Left ventricle myocardium inferior (tissue), 1 donor: ENCODE measurements around the gene PPP1R37. TPM values are rescaled to one million over a fixed set of nuclear protein-coding genes. Genes with fewer than 3 reads are reported as not detected.

Experiments used
- DNase-seq: peaks from one replicate; pipeline ENCODE4 v3.0.0-alpha.2; 2020
- H3K27ac ChIP-seq: fragments of 200-600 bp; replicated peaks from 2 replicates; pipeline ENCODE4 v1.8.0; 2021
- H3K27me3 ChIP-seq: fragments of 200-600 bp; 2 replicates; pipeline ENCODE4 v1.8.0; 2021; ENCODE audit warnings: low read depth
- H3K36me3 ChIP-seq: fragments of 200-600 bp; 2 replicates; pipeline ENCODE4 v1.8.0; 2021
- H3K4me1 ChIP-seq: fragments of 200-600 bp; 2 replicates; pipeline ENCODE4 v1.8.0; 2021
- H3K4me3 ChIP-seq: fragments of 200-600 bp; 2 replicates; pipeline ENCODE4 v1.8.0; 2021; ENCODE audit warnings: mild to moderate bottlenecking, moderate library complexity
- H3K9me3 ChIP-seq: fragments of 200-600 bp; replicated peaks from 2 replicates; pipeline ENCODE4 v1.8.0; 2021
- intact Hi-C: fragments of 100-400 bp; cut with micrococcal nuclease; formaldehyde crosslinking; loops from one replicate; pipeline ENCODE4 v1.11.0; 2022
- total RNA-seq: library from RNA; stranded (reverse); fragmentation: NEBNext Ultra II Directional; extraction: Animal tissue kit (Norgen Biotek cat#: 25700); gene quantifications from one replicate; pipeline ENCODE4 v1.2.1, GENCODE V29; 2021
- TF ChIP-seq, protein P1 (sequence below): fragments of 200-600 bp; IDR thresholded peaks from 2 replicates; pipeline ENCODE4 v1.8.0; 2021; ENCODE audit warnings: antibody characterized with exemption, mild to moderate bottlenecking, borderline replicate concordance
- donor health status: DM: no; HTN: yes; CAD: no; lungs with severe emphysema.

The PPP1R37 gene
- total RNA-seq, 1 donor from 2014 or later = 15.9 TPM

DNA sequence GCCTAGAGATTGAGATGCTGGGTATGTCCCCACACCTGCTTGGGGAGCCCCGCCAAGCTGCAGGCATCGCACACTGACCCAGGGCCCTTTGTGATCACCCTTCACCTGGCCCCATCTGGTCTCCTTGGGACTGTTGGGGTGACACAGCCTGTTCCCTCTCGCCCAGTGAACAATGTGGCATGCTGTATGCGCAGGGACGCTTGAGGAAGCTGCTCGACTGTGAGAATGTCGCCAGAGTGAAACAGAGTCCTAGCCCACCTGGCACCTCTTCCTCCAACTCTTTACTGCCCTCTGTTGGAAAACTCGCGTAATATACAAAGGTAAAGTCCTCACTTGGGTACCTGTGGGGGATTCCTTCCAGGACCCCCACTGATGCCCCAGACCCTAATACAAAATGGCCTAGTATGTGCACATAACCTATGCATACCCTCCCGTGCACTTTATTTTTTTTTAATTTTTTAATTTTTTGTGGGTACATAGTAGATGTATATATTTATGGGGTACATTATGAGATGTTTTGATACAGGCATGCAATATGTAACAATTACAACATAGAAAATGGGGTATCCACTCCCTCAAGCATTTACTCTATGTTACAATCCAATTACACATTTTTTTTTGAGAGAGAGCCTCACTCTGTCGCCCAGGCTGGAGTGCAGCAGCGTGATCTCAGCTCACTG lies 94.6 kb downstream of the PPP1R37 start:
- H3K4me1 ChIP-seq = no peaks in the 10 kb centered on the region
- no peaks in the 10 kb centered on the region for H3K27me3 ChIP-seq
- no peaks in the 10 kb centered on the region for H3K9me3 ChIP-seq
- no peak overlapping the region for H3K4me3 ChIP-seq
- no peak for DNase-seq
- TF ChIP-seq, protein P1, sequence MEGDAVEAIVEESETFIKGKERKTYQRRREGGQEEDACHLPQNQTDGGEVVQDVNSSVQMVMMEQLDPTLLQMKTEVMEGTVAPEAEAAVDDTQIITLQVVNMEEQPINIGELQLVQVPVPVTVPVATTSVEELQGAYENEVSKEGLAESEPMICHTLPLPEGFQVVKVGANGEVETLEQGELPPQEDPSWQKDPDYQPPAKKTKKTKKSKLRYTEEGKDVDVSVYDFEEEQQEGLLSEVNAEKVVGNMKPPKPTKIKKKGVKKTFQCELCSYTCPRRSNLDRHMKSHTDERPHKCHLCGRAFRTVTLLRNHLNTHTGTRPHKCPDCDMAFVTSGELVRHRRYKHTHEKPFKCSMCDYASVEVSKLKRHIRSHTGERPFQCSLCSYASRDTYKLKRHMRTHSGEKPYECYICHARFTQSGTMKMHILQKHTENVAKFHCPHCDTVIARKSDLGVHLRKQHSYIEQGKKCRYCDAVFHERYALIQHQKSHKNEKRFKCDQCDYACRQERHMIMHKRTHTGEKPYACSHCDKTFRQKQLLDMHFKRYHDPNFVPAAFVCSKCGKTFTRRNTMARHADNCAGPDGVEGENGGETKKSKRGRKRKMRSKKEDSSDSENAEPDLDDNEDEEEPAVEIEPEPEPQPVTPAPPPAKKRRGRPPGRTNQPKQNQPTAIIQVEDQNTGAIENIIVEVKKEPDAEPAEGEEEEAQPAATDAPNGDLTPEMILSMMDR = peak; percentile 65
- no peak overlapping the region for H3K27ac ChIP-seq
- H3K36me3 ChIP-seq = no peaks in the 10 kb centered on the region
- intact Hi-C loops = no loop called here

DNA sequence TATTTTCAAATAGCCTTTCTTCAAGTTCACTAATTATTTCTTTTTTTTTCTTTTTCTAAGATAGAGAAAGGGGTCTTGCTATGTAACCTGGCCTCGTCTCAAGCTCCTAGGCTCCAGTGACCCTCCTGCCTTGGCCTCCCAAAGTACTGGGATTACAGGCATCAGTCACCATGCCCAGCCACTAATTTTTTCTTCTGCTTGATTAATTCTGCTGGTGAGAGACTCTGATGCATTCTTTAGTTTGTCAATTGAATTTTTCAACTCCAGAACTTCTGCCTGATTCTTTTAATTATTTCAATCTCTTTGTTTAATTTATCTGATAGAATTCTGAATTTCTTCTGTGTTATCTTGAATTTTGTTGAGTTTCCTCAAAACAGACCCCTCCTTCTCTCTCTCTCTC lies 97.0 kb downstream of the PPP1R37 start:
- TF ChIP-seq, protein P1 = no peak
- Histone ChIP-seq H3K4me3 (no peak overlapping the region), H3K4me1 (no peaks in the 10 kb centered on the region), H3K9me3 (no peaks in the 10 kb centered on the region), H3K27ac (no peak overlapping the region), H3K36me3 (no peaks in the 10 kb centered on the region), H3K27me3 (no peaks in the 10 kb centered on the region)
- intact Hi-C loops = no loop called here
- no peak for DNase-seq

DNA sequence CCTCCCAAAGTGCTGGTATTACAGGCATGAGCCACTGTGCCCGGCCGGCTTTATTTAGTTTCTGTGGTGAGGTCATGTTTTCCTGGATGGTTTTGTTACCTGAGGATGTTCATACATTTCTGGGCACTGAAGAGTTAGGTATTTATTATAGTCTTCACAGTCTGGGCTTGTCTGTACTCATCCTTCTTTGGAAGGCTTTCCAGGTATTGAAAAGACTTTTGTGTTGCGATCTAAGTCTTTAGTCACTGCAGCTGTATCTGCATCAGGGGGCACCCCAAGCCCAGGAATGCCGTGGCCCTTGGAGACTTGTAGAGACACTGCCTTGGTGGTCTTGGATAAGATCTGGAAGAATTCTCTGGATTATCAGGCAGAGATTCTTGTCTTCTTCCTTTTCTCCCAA lies 98.4 kb downstream of the PPP1R37 start:
- Histone ChIP-seq H3K4me3 (no peak overlapping the region), H3K27ac (no peak overlapping the region), H3K36me3 (no peaks in the 10 kb centered on the region), H3K27me3 (no peaks in the 10 kb centered on the region), H3K9me3 (no peaks in the 10 kb centered on the region), H3K4me1 (no peaks in the 10 kb centered on the region)
- TF ChIP-seq, protein P1 = no peak
- intact Hi-C loops = no loop called here
- no peak for DNase-seq

DNA sequence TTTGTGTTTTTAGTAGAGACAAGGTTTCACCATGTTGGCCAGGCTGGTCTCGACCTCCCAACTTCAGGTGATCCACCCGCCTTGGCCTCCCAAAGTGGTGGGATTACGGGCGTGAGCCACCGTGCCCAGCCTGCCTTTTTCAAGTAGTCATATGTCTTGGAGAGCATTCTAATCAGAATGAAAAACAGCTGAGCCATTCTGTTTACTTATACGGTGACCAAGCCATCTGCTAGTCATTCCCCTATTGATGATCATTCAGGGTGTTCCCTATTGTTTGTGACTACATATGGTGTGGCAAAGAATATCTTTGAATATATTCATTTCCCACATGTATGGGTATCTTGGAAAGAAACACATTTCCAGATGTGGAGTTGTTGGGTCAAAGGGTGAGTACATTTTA lies 102.8 kb downstream of the PPP1R37 start:
- intact Hi-C loops = no loop called here

More for the DNA sequence above, 102.8 kb downstream of the PPP1R37 start:
- H3K36me3 ChIP-seq = no peaks in the 10 kb centered on the region
- H3K9me3 ChIP-seq = no peaks in the 10 kb centered on the region
- DNase-seq = no peak
- H3K27ac ChIP-seq = no peak overlapping the region
- no peaks in the 10 kb centered on the region for H3K27me3 ChIP-seq
- no peak overlapping the region for H3K4me3 ChIP-seq
- no peaks in the 10 kb centered on the region for H3K4me1 ChIP-seq
- TF ChIP-seq, protein P1 = no peak

Other genes with a start within 250 kb of the PPP1R37 start
- 40.7 TPM for gene NECTIN2, start 246.9 kb upstream of the PPP1R37 start, total RNA-seq
- 47.3 TPM for gene TOMM40, start 201.9 kb upstream of the PPP1R37 start, total RNA-seq
- gene APOE, start 187.4 kb upstream of the PPP1R37 start, total RNA-seq = 24.1 TPM
- gene APOC1, start 178.6 kb upstream of the PPP1R37 start, total RNA-seq = 0.85 TPM
- not detected for gene APOC4, start 150.9 kb upstream of the PPP1R37 start, total RNA-seq
- not detected for gene APOC2, start 147.1 kb upstream of the PPP1R37 start, total RNA-seq
- gene CLPTM1, start 137.8 kb upstream of the PPP1R37 start, total RNA-seq = 89.3 TPM
- 4.0 TPM for gene RELB, start 91.7 kb upstream of the PPP1R37 start, total RNA-seq
- 31.3 TPM for gene CLASRP, start 54.1 kb upstream of the PPP1R37 start, total RNA-seq
- not detected for gene ZNF296, start 16.7 kb upstream of the PPP1R37 start, total RNA-seq
- 15.9 TPM for gene GEMIN7, start 13.9 kb upstream of the PPP1R37 start, total RNA-seq
- 0.05 TPM for gene NKPD1, start 67.8 kb downstream of the PPP1R37 start, total RNA-seq
- 15.8 TPM for gene TRAPPC6A, start 85.1 kb downstream of the PPP1R37 start, total RNA-seq
- gene BLOC1S3, start 85.6 kb downstream of the PPP1R37 start, total RNA-seq = 3.5 TPM
- 1.8 TPM for gene EXOC3L2, start 152.2 kb downstream of the PPP1R37 start, total RNA-seq
- 26.5 TPM for gene MARK4, start 158.1 kb downstream of the PPP1R37 start, total RNA-seq
- gene CKM, start 229.7 kb downstream of the PPP1R37 start, total RNA-seq = 3,974 TPM
- gene KLC3, start 247.6 kb downstream of the PPP1R37 start, total RNA-seq = not detected